ENCODE data around the gene TNN.

DNA sequence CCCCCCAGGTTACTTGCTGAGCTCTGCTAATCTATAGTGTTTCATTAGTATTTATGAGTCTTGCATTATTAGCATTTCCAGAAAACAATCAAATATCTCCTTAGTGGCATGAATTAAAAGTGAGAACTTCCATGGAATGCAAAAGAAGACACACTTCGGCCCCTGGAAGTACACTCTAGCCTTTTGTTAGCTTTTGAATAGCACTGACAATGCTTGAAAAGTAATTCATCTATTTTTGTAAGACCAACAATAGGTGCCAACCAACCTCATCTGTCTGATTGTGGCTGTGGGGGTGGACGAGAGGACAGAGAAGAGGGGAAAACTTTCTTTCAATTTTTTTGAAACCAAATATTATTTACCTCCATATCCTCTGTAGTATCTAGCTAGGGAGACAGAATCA is 97.1 kb downstream of the TNN start:
- TF ChIP-seq POLR2A (IDR thresholded peaks at IDR 0.05) = no peak
- TF ChIP-seq, protein P1, sequence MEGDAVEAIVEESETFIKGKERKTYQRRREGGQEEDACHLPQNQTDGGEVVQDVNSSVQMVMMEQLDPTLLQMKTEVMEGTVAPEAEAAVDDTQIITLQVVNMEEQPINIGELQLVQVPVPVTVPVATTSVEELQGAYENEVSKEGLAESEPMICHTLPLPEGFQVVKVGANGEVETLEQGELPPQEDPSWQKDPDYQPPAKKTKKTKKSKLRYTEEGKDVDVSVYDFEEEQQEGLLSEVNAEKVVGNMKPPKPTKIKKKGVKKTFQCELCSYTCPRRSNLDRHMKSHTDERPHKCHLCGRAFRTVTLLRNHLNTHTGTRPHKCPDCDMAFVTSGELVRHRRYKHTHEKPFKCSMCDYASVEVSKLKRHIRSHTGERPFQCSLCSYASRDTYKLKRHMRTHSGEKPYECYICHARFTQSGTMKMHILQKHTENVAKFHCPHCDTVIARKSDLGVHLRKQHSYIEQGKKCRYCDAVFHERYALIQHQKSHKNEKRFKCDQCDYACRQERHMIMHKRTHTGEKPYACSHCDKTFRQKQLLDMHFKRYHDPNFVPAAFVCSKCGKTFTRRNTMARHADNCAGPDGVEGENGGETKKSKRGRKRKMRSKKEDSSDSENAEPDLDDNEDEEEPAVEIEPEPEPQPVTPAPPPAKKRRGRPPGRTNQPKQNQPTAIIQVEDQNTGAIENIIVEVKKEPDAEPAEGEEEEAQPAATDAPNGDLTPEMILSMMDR (IDR thresholded peaks at IDR 0.05) = no peak
